Erythroblast (primary cell): ENCODE data around the gene ATP6V1G1.

Experiments
- GATA1 ChIP-seq: IDR thresholded peaks from 2 replicates; pipeline ENCODE4 v1.6.1; 2011; ENCODE audit warnings: low read depth, mild to moderate bottlenecking, control low read depth, low read length, moderate library complexity
- POLR2A ChIP-seq: IDR thresholded peaks from 2 replicates; pipeline ENCODE4 v1.6.1; 2011; ENCODE audit warnings: mild to moderate bottlenecking, low read length

DNA sequence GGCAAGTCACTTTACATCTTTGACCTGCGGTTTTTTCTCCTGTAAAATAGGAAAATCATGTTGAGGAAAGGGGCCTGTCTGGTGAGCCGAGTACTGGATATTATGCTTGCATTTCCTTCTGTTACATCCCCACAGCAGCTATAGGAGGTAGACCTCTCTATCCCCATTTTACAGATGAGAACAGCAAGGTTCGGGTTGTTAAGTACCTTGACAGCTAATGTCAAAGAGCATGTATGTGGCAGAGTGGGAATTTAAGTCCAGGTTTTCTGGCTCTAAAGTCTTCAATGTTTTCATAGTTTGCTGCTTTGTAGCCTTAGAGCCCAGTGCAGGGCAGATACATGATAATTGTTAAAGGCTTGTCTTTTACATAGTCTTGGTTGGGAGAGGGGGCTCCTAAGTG lies 26.4 kb downstream of the ATP6V1G1 start:
- TF ChIP-seq POLR2A (no peak), GATA1 (no peak)
